Measurements from ENCODE around the gene RPL29. TPM values are rescaled to one million over a fixed set of nuclear protein-coding genes. Genes with fewer than 3 reads are reported as not detected.
A peak's percentile ranks its signal among the peaks of the same experiment; 100 is the strongest.
"Not testable (repeated sequence)": the region's sequence is repeated elsewhere in the genome, so short reads cannot be mapped to it uniquely, and the experiment has no call there.

The RPL29 gene
- 1,000 to 10,000 TPM; 1,359 to 1,493 TPM for total RNA-seq
- total RNA-seq = 464 to 534 reads per million in 2 donors

DNA sequence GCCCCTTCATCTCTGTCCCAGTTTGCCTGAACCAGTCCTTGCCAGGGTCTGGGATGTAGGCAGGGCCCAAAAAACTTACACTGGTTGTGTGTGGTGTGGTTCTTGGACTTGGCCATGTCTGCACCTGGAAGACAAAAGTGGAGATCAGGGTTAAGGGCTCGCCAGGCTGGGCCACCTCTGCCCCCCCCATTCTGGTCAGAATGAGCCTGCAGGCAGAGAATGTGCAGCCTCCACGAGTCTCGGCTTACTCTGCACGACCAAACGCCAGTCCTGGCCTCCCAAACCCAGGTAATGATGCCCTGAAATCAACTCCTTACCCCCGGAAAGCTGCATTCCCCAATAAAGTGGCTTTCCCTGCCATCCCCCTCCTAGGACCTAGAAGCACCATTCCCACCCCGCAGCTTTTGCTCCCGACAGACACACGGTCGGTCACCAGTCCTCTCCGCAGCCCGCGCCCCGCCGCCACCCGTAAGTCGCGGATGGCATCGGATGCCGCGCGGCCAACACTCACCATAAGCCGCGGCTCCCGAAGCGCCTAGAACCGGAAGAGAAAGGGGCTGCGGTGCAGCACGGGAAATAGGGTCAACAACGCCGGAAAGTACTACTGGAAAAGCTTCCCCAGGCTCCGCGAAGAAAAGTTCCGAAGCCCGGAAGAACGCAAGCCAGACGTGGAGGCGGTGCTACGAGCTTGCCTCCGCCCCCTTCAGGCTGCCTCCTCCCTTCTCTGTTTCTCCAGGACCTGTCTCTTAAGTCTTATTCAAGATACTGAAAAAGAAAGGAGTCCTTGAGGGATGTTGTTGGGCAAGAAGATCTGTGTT lies at the start of gene RPL29:
RPL29 (minus strand) TSS at position 550 of the 818 bp plus-strand sequence; CDS start at position 116, 434 bp downstream.
- peaks cover 20% of the 10 kb centered on the region for H3K4me1 Mint-ChIP-seq
- H3K4me3 Mint-ChIP-seq = peak within 1 kb of the TSS; percentile 100

DNA sequence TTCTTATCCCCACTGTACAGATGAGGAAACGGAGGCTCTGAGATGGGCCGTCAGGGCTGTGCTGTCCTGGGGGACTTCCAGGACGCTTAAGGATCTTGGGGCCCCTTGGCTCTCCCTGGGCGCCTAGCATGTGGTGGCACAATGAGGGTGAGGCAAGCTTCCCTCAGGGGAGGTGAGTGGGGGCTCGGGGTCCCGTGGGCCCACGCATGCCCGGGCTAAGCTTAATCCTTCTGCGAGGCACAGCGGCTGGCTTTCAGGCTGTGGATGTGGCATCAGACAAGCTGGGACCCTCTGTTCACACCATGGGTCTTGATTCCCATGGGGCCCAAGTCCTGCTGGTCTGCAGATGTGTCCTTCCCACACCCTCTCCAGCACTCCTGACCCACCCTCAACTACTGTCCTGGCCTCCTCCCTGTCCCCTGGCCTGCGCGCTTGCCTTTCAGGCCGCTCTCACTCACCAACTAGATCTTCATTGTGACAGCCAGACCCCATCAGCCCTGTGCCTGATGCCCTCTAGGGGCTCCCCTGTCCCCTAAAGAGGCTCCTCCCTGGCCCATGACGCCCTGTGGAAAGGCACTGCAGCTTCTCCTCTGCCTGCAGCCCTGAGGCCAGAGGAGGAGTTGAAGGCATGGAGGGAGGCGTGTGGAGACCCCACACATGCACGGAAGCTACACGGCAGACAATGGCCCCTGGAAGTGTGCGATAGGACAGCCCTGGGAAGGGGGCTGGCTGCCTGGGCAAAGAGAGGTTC lies 49.3 kb upstream of the RPL29 start:
- Mint-ChIP-seq H3K27me3 (no peaks in the 10 kb centered on the region), H3K27ac (peak overlapping the region; percentile 86), H3K36me3 (ENCODE audit: low read depth) (peaks cover 3% of the 10 kb centered on the region), H3K4me1 (peaks cover 28% of the 10 kb centered on the region), H3K4me3 (no peak overlapping the region)
- no peaks in the 10 kb centered on the region for H3K9me3 ChIP-seq (ENCODE audit: control insufficient read depth, low read length, poor library complexity, severe bottlenecking)
- ATAC-seq (no peak), DNase-seq (no peak)

More for the DNA sequence above, at the start of gene RPL29:
- Mint-ChIP-seq H3K27me3 (no peaks in the 10 kb centered on the region), H3K27ac (peak within 1 kb of the TSS; percentile 99), H3K36me3 (ENCODE audit: low read depth) (peaks cover 2% of the 10 kb centered on the region)
- ATAC-seq (peak; percentile 98), DNase-seq (peak; percentile 77 to 88 (median 85))
- no peaks in the 10 kb centered on the region for H3K9me3 ChIP-seq (ENCODE audit: control insufficient read depth, low read length, poor library complexity, severe bottlenecking)

DNA sequence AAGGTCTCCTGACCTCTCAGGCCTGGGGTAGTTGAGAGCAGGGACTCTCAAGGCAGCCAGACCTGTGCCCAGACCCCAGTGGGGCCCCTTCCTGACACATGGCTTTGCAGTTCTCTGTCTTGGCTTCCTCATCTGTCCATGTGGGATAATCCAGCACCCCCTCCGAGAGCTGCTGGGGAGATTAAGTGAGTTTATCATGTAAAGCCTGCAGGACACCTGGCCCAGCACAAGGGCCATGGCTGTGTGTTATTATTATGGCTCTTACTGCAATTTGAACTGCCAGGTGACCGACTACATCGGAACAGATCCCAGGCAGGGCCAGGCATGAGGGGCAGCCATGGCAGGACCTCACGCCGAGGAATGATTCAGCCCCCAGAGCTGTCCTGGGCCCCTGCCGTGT lies 48.1 kb upstream of the RPL29 start:
- no peak overlapping the region for H3K4me3 Mint-ChIP-seq
- ATAC-seq = no peak
- peaks cover 24% of the 10 kb centered on the region for H3K4me1 Mint-ChIP-seq
- H3K9me3 ChIP-seq (ENCODE audit: control insufficient read depth, low read length, poor library complexity, severe bottlenecking) = no peaks in the 10 kb centered on the region
- H3K27ac Mint-ChIP-seq = peak overlapping the region; percentile 43
- no peaks in the 10 kb centered on the region for H3K27me3 Mint-ChIP-seq
- H3K36me3 Mint-ChIP-seq (ENCODE audit: low read depth) = no peaks in the 10 kb centered on the region
- no peak for DNase-seq

DNA sequence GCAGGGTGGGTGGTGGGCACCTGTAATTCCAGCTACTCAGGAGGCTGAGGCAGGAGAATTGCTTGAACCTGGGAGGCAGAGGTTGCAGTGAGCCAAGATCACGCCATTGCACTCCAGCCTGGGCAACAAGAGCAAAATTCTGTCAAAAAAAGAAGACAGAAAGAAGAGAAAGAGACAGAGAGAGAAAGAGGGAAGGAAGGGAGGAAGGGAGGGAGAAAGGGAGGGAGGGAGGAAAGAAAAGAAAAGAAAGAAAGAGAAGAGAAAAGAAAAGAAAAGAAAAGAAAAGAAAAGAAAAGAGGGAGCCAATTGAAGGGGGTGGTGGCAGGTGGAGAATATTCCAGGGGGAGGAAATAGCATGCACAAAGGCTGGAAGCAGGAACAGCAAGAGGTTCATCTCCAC lies 47.3 kb upstream of the RPL29 start:
- not testable (repeated sequence) for DNase-seq; ATAC-seq; H3K9me3 ChIP-seq (ENCODE audit: control insufficient read depth, low read length, poor library complexity, severe bottlenecking); H3K27me3 Mint-ChIP-seq; H3K36me3 Mint-ChIP-seq (ENCODE audit: low read depth); H3K4me3 Mint-ChIP-seq
- Mint-ChIP-seq H3K27ac (peak overlapping the region; percentile 43), H3K4me1 (peaks cover 24% of the 10 kb centered on the region)

DNA sequence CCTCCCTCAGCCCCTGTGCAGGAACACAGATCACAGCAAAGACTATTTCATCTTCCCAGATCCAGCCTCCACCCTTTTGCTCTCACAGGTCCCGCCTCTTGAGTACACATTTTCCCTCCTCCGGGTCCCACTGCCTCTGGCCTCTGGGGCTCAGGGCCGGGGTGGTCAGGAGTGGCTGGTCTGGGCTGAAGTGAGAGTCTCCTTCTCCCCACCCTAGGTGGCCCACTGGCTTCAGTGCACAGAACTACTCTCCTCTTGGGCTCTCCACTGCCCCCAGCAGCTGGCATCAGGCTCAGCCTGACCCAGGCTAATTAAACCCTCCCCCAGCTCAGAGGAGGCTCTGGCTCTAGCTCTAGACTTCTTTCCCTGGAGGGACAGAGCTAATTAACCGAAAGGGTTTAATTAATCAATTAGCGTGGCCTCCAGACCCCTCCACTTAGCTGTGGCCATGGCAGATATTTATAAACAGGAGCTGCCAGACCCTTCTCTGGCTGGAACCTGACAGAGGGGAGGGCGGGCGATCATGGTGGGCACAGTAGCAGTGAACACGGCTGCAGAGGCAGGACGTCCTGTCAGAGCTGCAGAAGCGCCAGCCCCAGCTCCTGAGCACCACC lies 45.5 kb upstream of the RPL29 start:
- H3K4me1 Mint-ChIP-seq = peaks cover 21% of the 10 kb centered on the region
- H3K27ac Mint-ChIP-seq = no peak overlapping the region
- no peaks in the 10 kb centered on the region for H3K27me3 Mint-ChIP-seq
- ATAC-seq (no peak), DNase-seq (no peak)
- no peaks in the 10 kb centered on the region for H3K36me3 Mint-ChIP-seq (ENCODE audit: low read depth)
- H3K4me3 Mint-ChIP-seq = no peak overlapping the region
- H3K9me3 ChIP-seq (ENCODE audit: control insufficient read depth, low read length, poor library complexity, severe bottlenecking) = no peaks in the 10 kb centered on the region

DNA sequence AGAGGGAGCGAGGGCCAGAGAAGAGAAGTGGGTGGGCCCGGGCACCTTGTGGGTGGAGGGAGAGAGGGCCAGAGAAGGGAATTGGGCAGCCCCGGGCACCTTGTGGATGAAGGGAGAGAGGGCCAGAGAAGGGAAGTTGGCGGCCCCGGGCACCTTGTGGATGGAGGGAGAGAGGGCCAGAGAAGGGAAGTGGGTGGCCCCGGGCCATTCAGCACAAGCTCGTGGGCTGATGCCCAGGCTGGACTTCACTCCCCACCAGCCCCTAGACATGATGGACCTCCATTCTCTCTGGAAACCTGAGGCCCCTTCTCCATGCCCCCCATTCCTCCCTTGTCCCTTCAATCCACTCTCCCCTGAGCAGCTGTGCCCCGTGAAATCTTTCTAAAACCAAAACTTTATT lies 44.9 kb upstream of the RPL29 start:
- ATAC-seq (no peak), DNase-seq (no peak)
- Mint-ChIP-seq H3K27me3 (no peaks in the 10 kb centered on the region), H3K4me3 (no peak overlapping the region), H3K36me3 (ENCODE audit: low read depth) (no peaks in the 10 kb centered on the region), H3K4me1 (peaks cover 21% of the 10 kb centered on the region), H3K27ac (no peak overlapping the region)
- no peaks in the 10 kb centered on the region for H3K9me3 ChIP-seq (ENCODE audit: control insufficient read depth, low read length, poor library complexity, severe bottlenecking)

DNA sequence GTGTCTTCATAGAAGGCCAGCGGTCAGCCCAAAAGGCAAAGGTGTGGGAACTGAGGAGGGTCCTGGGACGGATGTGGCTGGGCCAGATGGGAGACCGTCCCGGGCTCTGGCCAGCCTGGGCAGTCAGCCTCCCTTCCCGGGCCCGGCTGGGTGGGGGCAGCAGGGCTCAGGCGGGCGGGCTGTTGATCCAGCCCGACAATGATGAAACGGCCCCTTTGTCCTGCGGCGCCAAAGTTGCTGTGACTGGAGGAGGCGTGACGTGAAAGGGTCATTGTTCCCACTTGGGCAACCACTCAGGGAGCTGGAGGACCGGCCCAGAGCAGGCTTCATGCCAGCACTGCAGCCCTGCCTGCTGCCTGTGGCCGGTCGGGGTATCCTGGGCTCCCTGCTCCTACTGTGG lies 44.2 kb upstream of the RPL29 start:
- no peak for ATAC-seq
- H3K27me3 Mint-ChIP-seq = no peaks in the 10 kb centered on the region
- DNase-seq = no peak
- H3K4me3 Mint-ChIP-seq = no peak overlapping the region
- peaks cover 15% of the 10 kb centered on the region for H3K4me1 Mint-ChIP-seq
- no peaks in the 10 kb centered on the region for H3K9me3 ChIP-seq (ENCODE audit: control insufficient read depth, low read length, poor library complexity, severe bottlenecking)
- no peaks in the 10 kb centered on the region for H3K36me3 Mint-ChIP-seq (ENCODE audit: low read depth)
- no peak overlapping the region for H3K27ac Mint-ChIP-seq

DNA sequence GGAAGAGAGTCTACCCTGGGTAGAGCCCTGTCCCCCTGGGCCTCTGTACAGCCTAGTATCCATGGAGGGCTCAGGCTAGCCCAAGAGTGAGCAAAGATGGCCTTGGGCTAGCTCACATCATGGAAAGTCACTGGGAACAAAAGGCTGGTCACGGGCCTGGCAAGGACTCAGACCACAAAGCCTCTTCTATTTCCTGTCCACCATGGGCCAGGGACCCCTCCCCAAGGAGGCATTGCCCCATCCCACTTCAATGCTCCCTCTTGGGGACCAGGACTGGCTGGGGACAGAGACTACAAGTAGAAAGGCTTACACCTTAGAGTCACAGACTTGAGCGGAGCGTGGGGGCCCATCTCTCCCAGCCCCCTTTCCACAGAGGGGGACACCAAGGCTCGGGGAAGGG lies 43.7 kb upstream of the RPL29 start:
- Mint-ChIP-seq H3K4me3 (no peak overlapping the region), H3K36me3 (ENCODE audit: low read depth) (no peaks in the 10 kb centered on the region), H3K4me1 (peaks cover 15% of the 10 kb centered on the region)

DNA sequence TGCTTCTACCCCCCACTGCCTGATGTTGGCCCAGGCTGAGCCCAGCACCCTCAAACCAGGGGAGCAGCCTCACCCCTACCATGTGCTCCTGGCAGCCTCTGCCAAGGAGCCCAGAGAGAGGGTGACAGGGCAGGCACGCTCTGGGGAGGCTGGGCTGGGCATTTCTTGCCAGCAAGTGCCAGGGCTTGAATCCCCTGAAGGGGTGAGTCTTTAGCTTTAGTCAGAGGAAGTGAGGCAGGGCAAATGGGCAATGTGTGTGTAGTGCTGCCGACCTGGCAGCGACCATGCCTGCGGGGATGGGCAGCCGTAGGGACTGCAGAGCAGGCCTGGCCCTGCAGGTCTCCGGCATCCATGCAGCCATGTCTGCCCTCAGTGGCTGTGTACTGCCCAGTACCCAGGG lies 42.5 kb upstream of the RPL29 start:
- peaks cover 15% of the 10 kb centered on the region for H3K4me1 Mint-ChIP-seq
- DNase-seq (no peak), ATAC-seq (no peak)
- no peaks in the 10 kb centered on the region for H3K27me3 Mint-ChIP-seq
- H3K9me3 ChIP-seq (ENCODE audit: control insufficient read depth, low read length, poor library complexity, severe bottlenecking) = no peaks in the 10 kb centered on the region
- no peaks in the 10 kb centered on the region for H3K36me3 Mint-ChIP-seq (ENCODE audit: low read depth)
- no peak overlapping the region for H3K4me3 Mint-ChIP-seq
- H3K27ac Mint-ChIP-seq = no peak overlapping the region

More for the DNA sequence above, 43.7 kb upstream of the RPL29 start:
- no peaks in the 10 kb centered on the region for H3K27me3 Mint-ChIP-seq
- H3K27ac Mint-ChIP-seq = no peak overlapping the region
- H3K9me3 ChIP-seq (ENCODE audit: control insufficient read depth, low read length, poor library complexity, severe bottlenecking) = no peaks in the 10 kb centered on the region
- ATAC-seq (no peak), DNase-seq (no peak)

DNA sequence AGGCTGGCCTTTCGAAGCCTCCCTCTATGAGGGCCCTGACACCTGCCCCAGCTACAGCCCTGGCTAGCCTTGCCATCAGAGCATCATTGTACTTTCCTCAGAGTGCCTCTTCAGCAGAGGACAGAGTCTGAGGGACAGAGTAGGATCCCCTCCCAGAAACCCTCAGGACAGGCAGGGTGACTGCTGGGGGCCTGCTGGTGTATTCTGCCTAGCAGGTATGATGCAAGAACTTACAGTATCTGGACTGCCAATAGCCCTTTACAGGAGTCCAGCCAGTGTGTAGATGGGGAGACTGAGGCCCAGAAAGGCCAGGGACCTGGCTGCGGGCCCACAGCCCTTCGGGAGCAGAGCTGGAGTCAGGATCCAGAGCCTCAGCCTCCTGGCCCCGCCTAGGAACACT lies 41.6 kb upstream of the RPL29 start:
- no peak for DNase-seq
- Mint-ChIP-seq H3K27me3 (no peaks in the 10 kb centered on the region), H3K4me3 (no peak overlapping the region), H3K4me1 (peaks cover 15% of the 10 kb centered on the region), H3K36me3 (ENCODE audit: low read depth) (no peaks in the 10 kb centered on the region), H3K27ac (no peak overlapping the region)
- no peaks in the 10 kb centered on the region for H3K9me3 ChIP-seq (ENCODE audit: control insufficient read depth, low read length, poor library complexity, severe bottlenecking)
- no peak for ATAC-seq

DNA sequence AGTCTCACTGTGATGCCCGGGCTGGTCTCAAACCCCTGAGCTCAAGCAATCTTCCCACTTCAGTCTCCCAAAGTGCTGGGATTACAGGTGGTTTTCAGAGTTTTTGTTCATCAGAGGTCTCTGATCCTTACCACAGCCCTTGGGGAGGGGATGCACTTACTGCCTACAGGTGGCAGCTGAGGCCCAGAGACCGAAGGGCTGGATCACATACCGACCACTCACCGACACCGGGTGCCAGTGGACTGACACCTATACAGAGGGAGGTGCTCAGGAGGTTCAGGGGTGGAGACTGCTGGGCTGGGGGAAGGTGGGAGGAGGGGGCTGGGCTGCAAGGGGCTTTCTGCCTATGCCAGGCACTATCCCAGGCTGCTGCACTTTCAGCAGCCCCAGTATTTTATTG lies 41.1 kb upstream of the RPL29 start:
- Mint-ChIP-seq H3K4me3 (no peak overlapping the region), H3K36me3 (ENCODE audit: low read depth) (peaks cover 2% of the 10 kb centered on the region), H3K4me1 (peaks cover 12% of the 10 kb centered on the region), H3K27me3 (no peaks in the 10 kb centered on the region), H3K27ac (no peak overlapping the region)
- ATAC-seq (peak; percentile 58), DNase-seq (no peak)
- H3K9me3 ChIP-seq (ENCODE audit: control insufficient read depth, low read length, poor library complexity, severe bottlenecking) = no peaks in the 10 kb centered on the region

DNA sequence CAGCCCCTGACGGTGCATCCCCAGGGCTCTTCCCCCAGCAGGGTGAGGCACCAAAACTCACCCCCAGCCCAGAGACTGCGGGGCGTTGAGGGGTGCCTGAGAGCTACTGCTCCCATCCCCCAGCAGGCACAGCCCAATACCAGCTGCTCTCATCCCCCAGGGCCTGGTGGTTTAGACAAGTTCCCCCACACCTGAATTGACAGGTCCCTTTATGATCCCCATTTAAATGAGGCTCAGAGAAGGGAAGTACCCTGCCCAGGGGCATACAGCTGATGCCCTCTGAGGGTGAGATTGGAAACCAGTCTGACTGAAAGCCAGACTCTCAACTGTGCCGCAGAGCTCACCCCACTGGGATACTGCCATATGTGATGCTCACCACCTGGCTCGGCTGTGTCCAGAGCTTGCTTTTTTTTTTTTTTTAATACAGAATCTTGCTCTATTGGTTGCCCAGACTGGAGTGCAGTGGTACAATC lies 40.6 kb upstream of the RPL29 start:
- no peaks in the 10 kb centered on the region for H3K27me3 Mint-ChIP-seq
- no peak overlapping the region for H3K4me3 Mint-ChIP-seq
- H3K27ac Mint-ChIP-seq = no peak overlapping the region
- DNase-seq (no peak), ATAC-seq (no peak)
- peaks cover 7% of the 10 kb centered on the region for H3K4me1 Mint-ChIP-seq
- H3K36me3 Mint-ChIP-seq (ENCODE audit: low read depth) = peaks cover 2% of the 10 kb centered on the region
- H3K9me3 ChIP-seq (ENCODE audit: control insufficient read depth, low read length, poor library complexity, severe bottlenecking) = no peaks in the 10 kb centered on the region

DNA sequence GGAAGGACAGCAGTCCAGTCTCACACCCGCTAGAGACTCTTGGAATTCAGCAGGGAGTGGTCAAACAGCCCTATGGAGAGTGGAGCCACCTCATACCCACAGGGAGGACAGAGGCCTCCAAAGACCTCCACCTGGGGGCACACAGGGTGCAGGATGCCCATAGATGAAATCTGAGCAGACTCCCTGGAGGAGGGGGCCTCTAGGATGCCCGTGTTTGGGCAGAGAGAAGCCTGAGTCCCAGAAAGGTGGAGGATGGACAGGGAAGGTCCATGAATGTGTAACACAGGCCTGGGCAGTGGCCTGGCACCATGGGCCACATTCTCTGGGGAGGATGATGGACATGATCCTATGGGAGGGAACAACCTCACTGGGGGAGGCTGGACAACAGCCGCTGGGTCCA lies 39.0 kb upstream of the RPL29 start:
- Mint-ChIP-seq H3K4me3 (no peak overlapping the region), H3K4me1 (peaks cover 2% of the 10 kb centered on the region), H3K27ac (peak overlapping the region; percentile 41), H3K27me3 (no peaks in the 10 kb centered on the region), H3K36me3 (ENCODE audit: low read depth) (peaks cover 2% of the 10 kb centered on the region)
- ATAC-seq = no peak
- H3K9me3 ChIP-seq (ENCODE audit: control insufficient read depth, low read length, poor library complexity, severe bottlenecking) = no peaks in the 10 kb centered on the region
- no peak for DNase-seq
